DOHH2 (cell line): ENCODE measurements around the gene ERVFRD-1.
"Not testable (repeated sequence)": the region's sequence is repeated elsewhere in the genome, so short reads cannot be mapped to it uniquely, and the experiment has no call there.

ENCODE experiments used
- H3F3A ChIP-seq: fragments of 200-600 bp; sonication (generic), shearing (Covaris generic); 2 replicates; pipeline ENCODE4 v1.6.0; 2016; ENCODE audit warnings: antibody characterized with exemption, mild to moderate bottlenecking; ENCODE audit not compliant: control insufficient read depth, insufficient read depth
- H3K27ac ChIP-seq: fragments of 200-600 bp; sonication (generic); 2 replicates; pipeline ENCODE4 v1.5.1; 2014; ENCODE audit warnings: low read depth, mild to moderate bottlenecking, low read length, moderate library complexity
- H3K27me3 ChIP-seq: fragments of 200-600 bp; sonication (generic); 2 replicates; pipeline ENCODE4 v1.6.1; 2014; ENCODE audit warnings: mild to moderate bottlenecking, low read length, mixed read lengths; ENCODE audit not compliant: control insufficient read depth
- H3K36me3 ChIP-seq: fragments of 200-600 bp; sonication (generic); 2 replicates; pipeline ENCODE4 v1.6.1; 2014; ENCODE audit warnings: mild to moderate bottlenecking, low read length, moderate library complexity, mixed read lengths; ENCODE audit not compliant: control insufficient read depth
- H3K4me1 ChIP-seq: fragments of 200-600 bp; sonication (generic); 2 replicates; pipeline ENCODE4 v1.6.1; 2014; ENCODE audit warnings: mild to moderate bottlenecking, low read length, mixed read lengths; ENCODE audit not compliant: control insufficient read depth
- H3K4me2 ChIP-seq: fragments of 200-600 bp; sonication (generic); 2 replicates; pipeline ENCODE4 v1.6.0; 2014; ENCODE audit warnings: mild to moderate bottlenecking, low read length, moderate library complexity
- H3K4me3 ChIP-seq: fragments of 200-600 bp; sonication (generic); 2 replicates; pipeline ENCODE4 v1.5.1; 2014; ENCODE audit warnings: mild to moderate bottlenecking, low read length, mixed read lengths
- H3K79me2 ChIP-seq: fragments of 200-600 bp; sonication (generic); 2 replicates; pipeline ENCODE4 v1.6.1; 2014; ENCODE audit warnings: mild to moderate bottlenecking, low read length, mixed read lengths; ENCODE audit not compliant: control insufficient read depth
- H3K9me2 ChIP-seq: fragments of 200-600 bp; sonication (generic); replicated peaks from 2 replicates; pipeline ENCODE4 v1.6.1; 2014; ENCODE audit warnings: mild to moderate bottlenecking, low read length, mixed read lengths; ENCODE audit not compliant: control insufficient read depth
- H3K9me3 ChIP-seq: fragments of 200-600 bp; sonication (generic); 2 replicates; pipeline ENCODE4 v1.6.1; 2014; ENCODE audit warnings: antibody characterized with exemption, low read length, mixed read lengths; ENCODE audit not compliant: control insufficient read depth, insufficient read depth
- H4K20me1 ChIP-seq: fragments of 200-600 bp; sonication (generic); 2 replicates; pipeline ENCODE4 v1.6.0; 2014; ENCODE audit warnings: low read depth, mild to moderate bottlenecking, antibody characterized with exemption, low read length, moderate library complexity; ENCODE audit not compliant: control insufficient read depth, insufficient read depth
- EZH2phosphoT487 ChIP-seq: fragments of 200-600 bp; sonication (generic); IDR thresholded peaks from 2 replicates; pipeline ENCODE4 v1.6.1; 2017; ENCODE audit warnings: borderline replicate concordance, mild to moderate bottlenecking, antibody characterized with exemption, low read length, moderate library complexity, mixed read lengths
- TF ChIP-seq, protein P1 (sequence below): fragments of 200-600 bp; sonication (generic); IDR thresholded peaks from one replicate; pipeline ENCODE4 v1.5.1; 2014; ENCODE audit warnings: antibody characterized with exemption, mild to moderate bottlenecking, low read depth, low read length; ENCODE audit not compliant: poor library complexity, severe bottlenecking

The ERVFRD-1 gene

DNA sequence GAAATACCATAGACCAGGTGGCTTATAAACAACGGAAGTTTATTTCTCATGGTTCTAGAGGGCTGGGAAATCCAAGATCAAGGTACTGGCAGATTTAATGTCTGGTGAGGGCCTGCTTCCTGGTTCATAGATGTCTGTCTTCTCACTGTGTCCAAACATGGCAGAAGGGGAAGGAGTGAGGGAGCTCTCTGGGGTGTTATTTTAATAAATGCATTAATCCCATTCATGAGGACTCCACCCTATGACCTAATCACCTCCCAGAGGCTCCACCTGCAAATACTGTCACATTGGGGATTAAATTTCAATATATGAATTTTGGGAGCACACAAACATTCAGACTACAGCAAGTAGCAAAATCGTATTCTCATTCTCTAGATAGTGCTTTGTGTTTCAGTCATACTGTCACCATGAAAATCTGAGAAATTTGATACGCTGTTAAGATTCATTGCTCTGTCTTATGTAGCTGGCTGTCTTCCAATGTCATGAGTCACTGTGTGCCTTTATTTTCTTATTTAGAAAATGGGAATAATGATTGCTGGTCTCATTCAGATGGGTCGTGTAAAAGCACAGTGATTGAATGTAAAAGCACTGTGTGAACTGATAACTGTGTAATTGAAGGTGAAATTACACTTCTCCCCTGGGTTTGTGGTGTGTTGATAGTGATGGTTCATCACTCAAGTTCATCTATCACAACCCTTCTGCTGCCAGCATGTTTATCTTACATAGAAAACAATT, 8.9 kb upstream of the ERVFRD-1 start:
- Histone ChIP-seq H3K4me1 (no peaks in the 10 kb centered on the region; the same call in 1 of the 2 replicates), H3K4me2 (no peak overlapping the region), H4K20me1 (no peaks in the 10 kb centered on the region), H3K79me2 (peaks cover 79% of the 10 kb centered on the region), H3K4me3 (no peak overlapping the region), H3K9me3 (no peaks in the 10 kb centered on the region), H3K9me2 (no peaks in the 10 kb centered on the region), H3K36me3 (0 out of 2 replicates have a peak, but pooled peaks cover 2% of the 10 kb centered on the region), H3F3A (no peaks in the 10 kb centered on the region), H3K27me3 (no peaks in the 10 kb centered on the region), H3K27ac (no peak overlapping the region)
- TF ChIP-seq EZH2phosphoT487, result no peak
- TF ChIP-seq, protein P1, sequence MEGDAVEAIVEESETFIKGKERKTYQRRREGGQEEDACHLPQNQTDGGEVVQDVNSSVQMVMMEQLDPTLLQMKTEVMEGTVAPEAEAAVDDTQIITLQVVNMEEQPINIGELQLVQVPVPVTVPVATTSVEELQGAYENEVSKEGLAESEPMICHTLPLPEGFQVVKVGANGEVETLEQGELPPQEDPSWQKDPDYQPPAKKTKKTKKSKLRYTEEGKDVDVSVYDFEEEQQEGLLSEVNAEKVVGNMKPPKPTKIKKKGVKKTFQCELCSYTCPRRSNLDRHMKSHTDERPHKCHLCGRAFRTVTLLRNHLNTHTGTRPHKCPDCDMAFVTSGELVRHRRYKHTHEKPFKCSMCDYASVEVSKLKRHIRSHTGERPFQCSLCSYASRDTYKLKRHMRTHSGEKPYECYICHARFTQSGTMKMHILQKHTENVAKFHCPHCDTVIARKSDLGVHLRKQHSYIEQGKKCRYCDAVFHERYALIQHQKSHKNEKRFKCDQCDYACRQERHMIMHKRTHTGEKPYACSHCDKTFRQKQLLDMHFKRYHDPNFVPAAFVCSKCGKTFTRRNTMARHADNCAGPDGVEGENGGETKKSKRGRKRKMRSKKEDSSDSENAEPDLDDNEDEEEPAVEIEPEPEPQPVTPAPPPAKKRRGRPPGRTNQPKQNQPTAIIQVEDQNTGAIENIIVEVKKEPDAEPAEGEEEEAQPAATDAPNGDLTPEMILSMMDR, result no peak

GRCh38 chr6:11115808-11116536, 4.4 kb upstream of the ERVFRD-1 start:
- H3K9me2 ChIP-seq, H3K27me3 ChIP-seq, H4K20me1 ChIP-seq, H3K4me1 ChIP-seq, H3K4me2 ChIP-seq, H3K27ac ChIP-seq, H3K36me3 ChIP-seq, H3F3A ChIP-seq, H3K4me3 ChIP-seq, H3K9me3 ChIP-seq: not testable (repeated sequence)
- peaks cover 76% of the 10 kb centered on the region for H3K79me2 ChIP-seq

DNA sequence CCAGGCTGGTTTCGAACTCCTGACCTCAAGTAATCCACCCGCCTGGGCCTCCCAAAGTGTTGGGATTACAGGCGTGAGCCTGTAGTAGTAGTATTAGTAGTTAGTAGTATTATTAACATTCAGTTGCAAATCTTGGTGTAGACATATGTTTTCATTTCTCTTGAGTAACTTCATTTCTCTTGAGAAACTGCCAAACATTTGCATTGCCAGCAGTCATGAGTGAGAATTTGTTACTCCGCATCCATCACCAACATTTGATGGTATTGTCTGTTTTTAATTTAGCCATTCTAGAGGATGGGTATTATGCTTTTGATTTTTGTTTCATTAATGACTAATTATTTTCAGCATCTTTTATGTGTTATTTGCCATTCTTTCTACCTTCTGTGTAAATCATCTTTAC, 1.5 kb upstream of the ERVFRD-1 start:
- Histone ChIP-seq H3K4me3 (no peak overlapping the region), H3K4me1 (no peaks in the 10 kb centered on the region), H3K79me2 (peaks cover 76% of the 10 kb centered on the region), H3K9me2 (no peaks in the 10 kb centered on the region), H4K20me1 (0 out of 2 replicates have a peak, but pooled peaks cover 3% of the 10 kb centered on the region), H3K4me2 (no peak overlapping the region), H3K36me3 (no peaks in the 10 kb centered on the region), H3F3A (peaks cover 4% of the 10 kb centered on the region; the same call in 1 of the 2 replicates), H3K27ac (no peak overlapping the region), H3K27me3 (no peaks in the 10 kb centered on the region), H3K9me3 (no peaks in the 10 kb centered on the region)
- TF ChIP-seq, protein P1, result no peak
- TF ChIP-seq EZH2phosphoT487, result no peak
